H9 (cell line): Measurements from ENCODE around the gene PTPRH. TPM values are rescaled to one million over a fixed set of nuclear protein-coding genes. Genes with fewer than 3 reads are reported as not detected.

ENCODE experiments used
- DNase-seq: peaks from one replicate; pipeline ENCODE4 v3.0.0-alpha.2; 2017
- H2AFZ ChIP-seq: one replicate; pipeline ENCODE4 v1.6.1; 2013; ENCODE audit warnings: mild to moderate bottlenecking, low read length, control low read depth, moderate library complexity
- H2AK5ac ChIP-seq: 2 replicates; pipeline ENCODE4 v1.6.1; 2013; ENCODE audit warnings: low read length, control low read depth, mixed read lengths; ENCODE audit not compliant: insufficient read length
- H2BK120ac ChIP-seq: one replicate; pipeline ENCODE4 v1.6.1; 2013; ENCODE audit warnings: low read depth, mild to moderate bottlenecking, low read length, control low read depth, inconsistent platforms; ENCODE audit not compliant: poor library complexity, severe bottlenecking
- H2BK12ac ChIP-seq: 2 replicates; pipeline ENCODE4 v1.6.1; 2013; ENCODE audit warnings: low read length, control low read depth, mixed read lengths, low read depth; ENCODE audit not compliant: insufficient read length
- H2BK15ac ChIP-seq: 2 replicates; pipeline ENCODE4 v1.6.1; 2013; ENCODE audit warnings: low read depth, low read length, control low read depth
- H2BK20ac ChIP-seq: one replicate; pipeline ENCODE4 v1.6.1; 2013; ENCODE audit warnings: low read depth, mild to moderate bottlenecking, low read length, control low read depth, inconsistent platforms; ENCODE audit not compliant: poor library complexity, severe bottlenecking
- H2BK5ac ChIP-seq: 2 replicates; pipeline ENCODE4 v1.6.1; 2013; ENCODE audit warnings: low read length, control low read depth, mixed read lengths; ENCODE audit not compliant: insufficient read length
- H3K14ac ChIP-seq: 2 replicates; pipeline ENCODE4 v1.6.1; 2013; ENCODE audit warnings: low read length, control low read depth; ENCODE audit not compliant: insufficient read depth
- H3K18ac ChIP-seq: 2 replicates; pipeline ENCODE4 v1.6.1; 2013; ENCODE audit warnings: low read depth, mild to moderate bottlenecking, mixed read lengths, low read length, control low read depth; ENCODE audit not compliant: insufficient read length
- H3K23ac ChIP-seq: 2 replicates; pipeline ENCODE4 v1.6.1; 2013; ENCODE audit warnings: low read length, control low read depth, mixed read lengths, low read depth; ENCODE audit not compliant: insufficient read length
- H3K23me2 ChIP-seq: 2 replicates; pipeline ENCODE4 v1.6.1; 2013; ENCODE audit warnings: low read depth, mild to moderate bottlenecking, mixed read lengths, low read length, control low read depth; ENCODE audit not compliant: insufficient read length, poor library complexity, severe bottlenecking
- H3K27ac ChIP-seq: 2 replicates; pipeline ENCODE4 v1.5.1; 2013; ENCODE audit warnings: low read length, control low read depth, mixed read lengths, low read depth; ENCODE audit not compliant: insufficient read length
- H3K27me3 ChIP-seq: 2 replicates; pipeline ENCODE4 v1.6.1; 2013; ENCODE audit warnings: low read length, control low read depth, inconsistent platforms; ENCODE audit not compliant: insufficient read depth
- H3K4ac ChIP-seq: 2 replicates; pipeline ENCODE4 v1.6.1; 2013; ENCODE audit warnings: low read depth, mild to moderate bottlenecking, control low read depth, inconsistent platforms, low read length, moderate library complexity
- H3K4me1 ChIP-seq: 2 replicates; pipeline ENCODE4 v1.6.1; 2013; ENCODE audit warnings: low read length, control low read depth, inconsistent platforms; ENCODE audit not compliant: insufficient read depth
- H3K4me2 ChIP-seq: 2 replicates; pipeline ENCODE4 v1.6.1; 2013; ENCODE audit warnings: low read length, control low read depth, mixed read lengths; ENCODE audit not compliant: insufficient read length, insufficient read depth
- H3K56ac ChIP-seq: 2 replicates; pipeline ENCODE4 v1.6.1; 2013; ENCODE audit warnings: low read depth, mild to moderate bottlenecking, mixed read lengths, low read length, control low read depth; ENCODE audit not compliant: insufficient read length
- H3K79me1 ChIP-seq: 2 replicates; pipeline ENCODE4 v1.6.1; 2013; ENCODE audit warnings: low read depth, mild to moderate bottlenecking, moderate library complexity, low read length, control low read depth, inconsistent platforms; ENCODE audit not compliant: insufficient read depth, poor library complexity, severe bottlenecking
- H3K79me2 ChIP-seq: 2 replicates; pipeline ENCODE4 v1.6.1; 2013; ENCODE audit warnings: low read length, control low read depth, inconsistent platforms; ENCODE audit not compliant: insufficient read depth
- H3K9ac ChIP-seq: 2 replicates; pipeline ENCODE4 v1.6.1; 2013; ENCODE audit warnings: low read length, control low read depth, mixed read lengths; ENCODE audit not compliant: insufficient read length; ENCODE audit errors: extremely low read depth
- H3K9me3 ChIP-seq: one replicate; pipeline ENCODE4 v1.6.1; 2013; ENCODE audit warnings: low read depth, low read length, inconsistent platforms; ENCODE audit not compliant: control insufficient read depth
- H3T11ph ChIP-seq: one replicate; pipeline ENCODE4 v1.6.1; 2013; ENCODE audit warnings: mild to moderate bottlenecking, low read length, control low read depth, inconsistent platforms
- H4K20me1 ChIP-seq: one replicate; pipeline ENCODE4 v1.6.1; 2013; ENCODE audit not compliant: control insufficient read depth, insufficient read length, insufficient read depth
- H4K5ac ChIP-seq: 2 replicates; pipeline ENCODE4 v1.6.1; 2013; ENCODE audit warnings: low read depth, mild to moderate bottlenecking, mixed read lengths, low read length, control low read depth; ENCODE audit not compliant: insufficient read length
- H4K8ac ChIP-seq: replicated peaks from 2 replicates; pipeline ENCODE4 v1.6.1; 2013; ENCODE audit warnings: low read length, control low read depth, mixed read lengths, low read depth; ENCODE audit not compliant: insufficient read length
- H4K91ac ChIP-seq: 2 replicates; pipeline ENCODE4 v1.6.1; 2013; ENCODE audit warnings: low read depth, mild to moderate bottlenecking, moderate library complexity, mixed read lengths, low read length, control low read depth; ENCODE audit not compliant: insufficient read length
- H3K27ac Mint-ChIP-seq, 3 experiments: 2 replicates in 2 of 3; 3 replicates in 1 of 3; pipeline ENCODE4 v1.8.0; 2020 to 2021; ENCODE audit warnings: mixed read lengths in 3 of 3, mild to moderate bottlenecking in 1 of 3, moderate library complexity in 1 of 3
- H3K27me3 Mint-ChIP-seq: 2 replicates; pipeline ENCODE4 v1.8.0; 2021; ENCODE audit warnings: low read depth, mild to moderate bottlenecking, moderate library complexity, mixed read lengths
- H3K36me3 Mint-ChIP-seq, 3 experiments: 2 replicates in 2 of 3; 3 replicates in 1 of 3; pipeline ENCODE4 v1.8.0; 2020 to 2021; ENCODE audit warnings: low read depth in 3 of 3, mixed read lengths in 3 of 3; ENCODE audit not compliant: insufficient read depth in 1 of 3
- H3K4me1 Mint-ChIP-seq, 2 experiments: 2 replicates each; pipeline ENCODE4 v1.8.0; 2020; ENCODE audit warnings: mixed read lengths in 2 of 2
- H3K4me3 Mint-ChIP-seq, 2 experiments: 2 replicates in 1 of 2; 3 replicates in 1 of 2; pipeline ENCODE4 v1.8.0; 2020 to 2021; ENCODE audit warnings: mild to moderate bottlenecking in 2 of 2, mixed read lengths in 2 of 2, moderate library complexity in 1 of 2
- H3K9me3 Mint-ChIP-seq, 2 experiments: 2 replicates in 1 of 2; 3 replicates in 1 of 2; pipeline ENCODE4 v1.8.0; 2020; ENCODE audit warnings: mild to moderate bottlenecking in 2 of 2, mixed read lengths in 2 of 2, moderate library complexity in 1 of 2
- WGBS: extraction: QIAGEN DNeasy Blood & Tissue Kit; methylation state at CpG from one replicate; pipeline ENCODE4 v1.1.7; 2013; ENCODE audit warnings: missing lambda C conversion rate, low lambda C conversion rate, mixed read lengths; ENCODE audit not compliant: insufficient read length; ENCODE audit errors: extremely low coverage; 5-methylcytosine and 5-hydroxymethylcytosine counted together
- total RNA-seq: library from RNA; stranded (reverse); gene quantifications from 2 replicates; pipeline ENCODE4 v1.2.1, GENCODE V29; 2021
- TF ChIP-seq, protein P1 (sequence below): fragments of 200-600 bp; sonication (generic); conservative IDR thresholded peaks from 3 replicates; pipeline ENCODE4 v1.8.0; 2021; ENCODE audit warnings: antibody characterized with exemption, mild to moderate bottlenecking

The PTPRH gene
- total RNA-seq, 1 experiment from 2014 or later: 0.24 TPM

- no peak overlapping the region; a peak in 1 of 7 replicates for H3K27ac Mint-ChIP-seq
- H3K79me1 ChIP-seq: no peaks in the 10 kb centered on the region
- H3K9ac ChIP-seq: no peak overlapping the region
- no peak overlapping the region for H3T11ph ChIP-seq
- H3K4me1 Mint-ChIP-seq: peaks cover 11 to 14% of the 10 kb centered on the region in 2 experiments
- H3K4me1 ChIP-seq: no peaks in the 10 kb centered on the region
- no peak overlapping the region for H2AFZ ChIP-seq
- no peak overlapping the region for H2BK120ac ChIP-seq
- no peak overlapping the region for H2BK12ac ChIP-seq
- no peak overlapping the region for H2BK5ac ChIP-seq
- no peak overlapping the region for H4K5ac ChIP-seq
- H3K23ac ChIP-seq: no peak overlapping the region
- peaks cover 16% of the 10 kb centered on the region for H3K27me3 Mint-ChIP-seq
- no peak overlapping the region for H4K91ac ChIP-seq
- no CpG with 5 or more reads among the region's 9 CpGs for WGBS
- H2BK20ac ChIP-seq: no peak overlapping the region
- H3K27me3 ChIP-seq: no peaks in the 10 kb centered on the region
- H3K14ac ChIP-seq: no peak overlapping the region
- no peaks in the 10 kb centered on the region for H3K79me2 ChIP-seq
- peaks cover 3% of the 10 kb centered on the region for H3K23me2 ChIP-seq
- H3K4me2 ChIP-seq: no peak overlapping the region
- no peaks in the 10 kb centered on the region for H3K9me3 ChIP-seq
- no peak overlapping the region for H3K18ac ChIP-seq
- H3K4me3 Mint-ChIP-seq: no peak overlapping the region
- no peak overlapping the region for H4K8ac ChIP-seq
- peak; percentile 60 for DNase-seq
- no peak overlapping the region for H3K27ac ChIP-seq
- TF ChIP-seq, protein P1, sequence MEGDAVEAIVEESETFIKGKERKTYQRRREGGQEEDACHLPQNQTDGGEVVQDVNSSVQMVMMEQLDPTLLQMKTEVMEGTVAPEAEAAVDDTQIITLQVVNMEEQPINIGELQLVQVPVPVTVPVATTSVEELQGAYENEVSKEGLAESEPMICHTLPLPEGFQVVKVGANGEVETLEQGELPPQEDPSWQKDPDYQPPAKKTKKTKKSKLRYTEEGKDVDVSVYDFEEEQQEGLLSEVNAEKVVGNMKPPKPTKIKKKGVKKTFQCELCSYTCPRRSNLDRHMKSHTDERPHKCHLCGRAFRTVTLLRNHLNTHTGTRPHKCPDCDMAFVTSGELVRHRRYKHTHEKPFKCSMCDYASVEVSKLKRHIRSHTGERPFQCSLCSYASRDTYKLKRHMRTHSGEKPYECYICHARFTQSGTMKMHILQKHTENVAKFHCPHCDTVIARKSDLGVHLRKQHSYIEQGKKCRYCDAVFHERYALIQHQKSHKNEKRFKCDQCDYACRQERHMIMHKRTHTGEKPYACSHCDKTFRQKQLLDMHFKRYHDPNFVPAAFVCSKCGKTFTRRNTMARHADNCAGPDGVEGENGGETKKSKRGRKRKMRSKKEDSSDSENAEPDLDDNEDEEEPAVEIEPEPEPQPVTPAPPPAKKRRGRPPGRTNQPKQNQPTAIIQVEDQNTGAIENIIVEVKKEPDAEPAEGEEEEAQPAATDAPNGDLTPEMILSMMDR: no peak
- H3K56ac ChIP-seq: no peak overlapping the region
- H3K9me3 Mint-ChIP-seq: peaks cover 12 to 17% of the 10 kb centered on the region in 2 experiments
- H3K4ac ChIP-seq: no peak overlapping the region
- H2BK15ac ChIP-seq: no peak overlapping the region
- peaks cover 0 to 15% (median 6%) of the 10 kb centered on the region in 3 experiments; a peak in 6 of 7 replicates for H3K36me3 Mint-ChIP-seq
- H2AK5ac ChIP-seq: no peak overlapping the region
- peaks cover 2% of the 10 kb centered on the region for H4K20me1 ChIP-seq
Measured at GRCh38 chr19:55220525-55220924, 11.2 kb upstream of the PTPRH start.
